HS-5 (cell line): ENCODE measurements around the gene UBB.
"Not testable (repeated sequence)": the region's sequence is repeated elsewhere in the genome, so short reads cannot be mapped to it uniquely, and the experiment has no call there.

Source experiments
- DNase-seq: peaks from one replicate; pipeline ENCODE4 v3.0.0-alpha.2; 2012; ENCODE audit warnings: low read depth

UBB gene

DNA sequence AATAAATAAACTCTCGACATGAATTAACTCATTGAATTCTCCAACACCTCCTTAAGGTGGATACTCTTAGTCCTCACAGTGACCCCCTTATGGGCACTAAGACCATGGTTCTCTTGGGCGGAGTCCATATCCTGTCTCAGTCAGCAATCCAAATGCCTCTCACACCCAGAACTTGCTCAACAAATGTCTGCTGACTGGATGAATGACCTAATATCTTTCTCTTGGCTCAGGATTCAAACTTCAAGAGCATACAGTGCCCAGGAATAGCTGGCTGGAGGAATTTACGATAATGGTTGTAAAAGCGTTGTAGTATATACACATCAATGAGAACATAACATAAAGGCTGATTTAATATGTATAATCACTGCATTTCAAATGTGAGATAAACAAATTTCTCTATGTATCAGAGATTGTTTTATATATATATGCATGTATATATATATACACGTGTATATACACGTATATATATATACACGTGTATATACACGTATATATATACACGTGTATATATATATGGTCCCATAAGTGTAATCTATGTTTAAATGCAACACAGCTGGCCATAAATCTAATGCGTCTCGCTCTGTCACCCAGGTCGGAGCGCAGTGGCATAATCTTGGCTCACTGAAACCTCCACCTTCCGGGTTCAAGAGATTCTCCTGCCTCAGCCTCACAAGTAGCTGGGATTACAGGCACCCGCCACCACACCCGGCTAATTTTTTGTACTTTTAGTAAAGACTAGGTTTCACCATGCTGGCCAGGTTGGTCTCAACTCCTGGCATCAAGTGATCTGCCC, 6.5 kb upstream of the UBB start:
- no peak for DNase-seq

DNA sequence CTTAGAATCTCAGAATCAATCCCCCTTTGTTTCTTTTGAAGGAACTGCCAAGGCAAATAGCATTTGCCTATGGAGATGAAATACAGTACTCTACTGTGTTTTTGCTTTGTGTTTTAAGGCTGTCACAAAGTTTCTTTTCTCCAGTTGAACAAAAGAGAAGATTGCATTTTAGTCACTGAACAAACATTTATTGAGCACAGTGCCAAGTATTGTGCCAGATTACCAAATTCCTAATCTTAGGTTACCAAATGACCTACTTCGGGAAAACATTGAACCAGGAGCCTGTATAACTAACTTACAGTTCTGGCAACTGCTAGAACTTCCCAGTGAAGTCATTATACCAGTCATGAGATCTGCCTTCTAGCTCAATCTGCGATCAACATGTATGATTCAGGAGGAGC, 3.0 kb upstream of the UBB start:
- no peak for DNase-seq

GRCh38 chr17:16378636-16379282, 2.1 kb upstream of the UBB start:
- DNase-seq: no peak

GRCh38 chr17:16379654-16380053, 1.2 kb upstream of the UBB start:
- no peak for DNase-seq

- DNase-seq: no peak
Observed at GRCh38 chr17:16381496-16381820, 567 bp downstream of the UBB start.

DNA sequence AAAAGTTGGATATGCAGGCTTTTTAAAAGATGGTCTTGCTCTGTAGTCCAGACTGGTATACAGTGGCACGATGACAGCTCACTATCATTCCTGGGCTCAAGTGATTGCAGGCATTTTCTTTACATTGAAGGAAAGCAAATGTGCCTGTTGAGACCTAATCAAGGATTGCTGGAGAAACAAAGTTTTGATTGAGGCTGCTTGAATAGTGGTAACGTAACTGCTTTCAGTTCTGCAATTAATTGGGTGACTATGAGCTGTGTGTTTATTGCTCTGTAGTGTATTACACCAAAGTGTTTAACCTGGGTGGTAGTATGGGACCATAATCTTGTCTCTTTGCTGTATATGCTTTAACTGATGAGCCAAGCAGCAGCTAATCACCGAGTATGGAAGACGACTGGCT, 2.3 kb downstream of the UBB start:
- no peak for DNase-seq

- no peak for DNase-seq
Observed at GRCh38 chr17:16383772-16384287, 2.9 kb downstream of the UBB start.

DNA sequence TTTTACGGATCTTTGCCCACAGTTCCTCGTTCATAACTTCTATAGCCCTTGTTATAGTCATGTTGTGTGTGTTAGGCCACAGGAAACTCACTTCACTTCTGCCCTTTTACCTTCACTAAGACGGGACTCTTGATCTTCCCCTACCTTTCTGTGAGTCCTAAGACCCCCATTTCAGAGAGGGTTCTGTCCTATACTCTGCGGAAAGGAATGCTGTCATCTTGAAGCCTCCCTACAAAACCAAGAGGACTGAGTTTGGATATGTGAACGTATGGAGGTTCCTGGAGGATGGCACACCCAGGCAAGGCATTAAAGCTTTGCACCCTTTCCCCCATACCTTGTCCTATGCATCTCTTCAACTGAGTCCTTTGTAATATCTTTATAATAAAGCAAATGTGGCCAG, 3.7 kb downstream of the UBB start:
- no peak for DNase-seq

- not testable (repeated sequence) for DNase-seq
Observed at GRCh38 chr17:16386126-16386507, 5.2 kb downstream of the UBB start.

DNA sequence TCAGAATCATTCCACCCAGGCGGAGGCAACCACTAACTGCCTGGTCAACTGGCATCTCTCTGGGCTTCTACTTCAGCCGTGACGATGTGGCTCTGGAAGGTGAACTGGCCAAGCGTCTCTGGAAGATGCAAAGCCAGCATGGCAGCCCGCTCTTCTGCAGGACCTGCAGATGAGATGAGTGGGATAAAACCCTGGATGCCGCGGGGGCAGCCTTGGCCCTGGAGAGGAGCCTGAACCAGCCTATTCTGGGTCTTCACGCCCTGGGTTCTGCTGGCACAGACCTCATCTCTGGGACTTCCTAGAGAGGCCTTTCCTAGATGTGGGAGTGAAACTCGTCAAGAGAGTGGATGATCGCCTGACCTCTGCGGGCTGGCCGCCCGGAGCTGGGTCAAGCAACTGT, 10.6 kb downstream of the UBB start:
- no peak for DNase-seq

GRCh38 chr17:16392491-16392890, 11.6 kb downstream of the UBB start:
- not testable (repeated sequence) for DNase-seq

GRCh38 chr17:16395887-16396286, 15.0 kb downstream of the UBB start:
- DNase-seq: not testable (repeated sequence)

DNA sequence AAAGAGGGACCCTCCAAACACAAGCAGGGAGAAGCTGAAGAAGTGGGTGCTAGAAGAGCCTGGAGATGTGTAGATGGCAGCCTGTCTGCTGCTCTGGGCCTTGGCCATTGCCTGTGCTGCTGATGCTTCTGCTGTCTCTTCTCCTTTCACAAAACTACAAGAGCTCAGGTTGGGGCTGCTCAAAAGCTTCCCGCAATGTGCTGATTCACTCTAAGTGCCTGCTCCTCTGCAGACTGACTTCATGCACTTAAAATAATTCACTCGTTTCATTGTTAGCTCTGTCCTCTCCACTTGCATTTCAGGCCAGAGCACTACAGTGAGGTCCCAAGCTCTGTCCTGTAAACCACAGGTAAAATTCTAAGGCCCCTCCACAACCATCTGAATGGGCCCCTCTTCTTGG, 15.8 kb downstream of the UBB start:
- not testable (repeated sequence) for DNase-seq

GRCh38 chr17:16398270-16399267, 17.7 kb downstream of the UBB start:
- no peak for DNase-seq

DNA sequence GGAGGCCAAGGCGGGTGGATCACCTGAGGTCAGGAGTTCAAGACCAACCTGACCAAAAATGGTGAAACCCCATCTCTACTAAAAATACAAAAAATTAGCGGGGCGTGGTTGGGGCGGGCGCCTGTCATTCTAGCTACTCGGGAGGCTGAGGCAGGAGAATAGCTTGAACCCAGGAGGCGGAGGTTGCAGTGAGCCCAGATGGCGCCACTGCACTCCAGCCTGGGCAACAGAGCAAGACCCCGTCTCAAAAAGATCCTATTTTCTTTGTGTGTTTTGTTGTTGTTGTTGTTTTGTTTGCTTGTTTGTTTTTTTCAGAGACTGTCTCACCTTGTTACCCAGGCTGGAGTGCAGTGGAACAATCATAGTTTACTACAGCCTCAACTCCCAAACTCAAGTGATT, 23.0 kb downstream of the UBB start:
- DNase-seq: not testable (repeated sequence)

DNA sequence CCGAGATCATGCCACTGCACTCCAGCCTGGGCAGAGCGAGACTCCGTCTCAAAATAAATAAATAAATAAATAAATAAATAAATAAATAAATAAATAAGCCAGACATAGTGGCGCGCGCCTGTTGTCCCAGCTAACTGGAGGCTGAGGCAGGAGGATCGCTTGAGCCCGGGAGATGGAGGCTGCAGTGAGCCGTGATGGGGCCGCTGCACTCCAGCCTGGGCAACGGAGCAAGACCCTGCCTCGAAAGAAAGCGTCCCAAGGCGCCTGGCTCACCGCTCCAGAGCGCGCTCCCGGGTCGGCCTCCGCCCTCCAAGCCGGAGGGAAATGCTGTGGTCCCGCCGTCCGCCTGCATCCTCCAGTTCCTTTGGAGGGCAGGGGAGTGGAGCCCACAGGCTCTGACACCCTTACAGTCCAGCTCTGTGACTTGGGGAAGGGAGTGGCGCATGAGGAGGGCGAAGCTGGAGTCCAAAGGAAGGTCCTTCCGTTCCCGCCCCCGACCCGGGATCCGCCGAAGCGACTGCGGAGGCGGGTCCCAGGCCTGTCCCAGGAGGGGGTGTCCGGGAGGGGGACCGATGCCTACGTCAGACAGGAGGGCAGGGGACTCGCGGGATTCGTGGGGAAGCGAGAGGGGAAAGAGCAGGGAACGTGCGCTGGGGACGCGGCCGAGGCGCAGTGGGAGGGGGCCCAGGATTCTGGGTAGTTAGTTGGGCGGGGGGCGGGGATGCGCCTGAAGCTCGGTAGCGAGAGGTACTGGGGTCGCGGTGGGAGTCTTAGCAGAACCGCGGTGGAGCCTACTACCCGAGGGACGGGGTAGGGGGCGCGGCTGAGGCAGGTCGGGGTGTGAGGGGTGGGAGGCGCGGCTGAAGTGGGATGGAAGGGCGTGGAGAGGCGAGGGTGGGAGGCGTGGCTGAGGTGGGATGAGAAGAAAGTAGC, 26.1 kb downstream of the UBB start:
- no peak for DNase-seq

DNA sequence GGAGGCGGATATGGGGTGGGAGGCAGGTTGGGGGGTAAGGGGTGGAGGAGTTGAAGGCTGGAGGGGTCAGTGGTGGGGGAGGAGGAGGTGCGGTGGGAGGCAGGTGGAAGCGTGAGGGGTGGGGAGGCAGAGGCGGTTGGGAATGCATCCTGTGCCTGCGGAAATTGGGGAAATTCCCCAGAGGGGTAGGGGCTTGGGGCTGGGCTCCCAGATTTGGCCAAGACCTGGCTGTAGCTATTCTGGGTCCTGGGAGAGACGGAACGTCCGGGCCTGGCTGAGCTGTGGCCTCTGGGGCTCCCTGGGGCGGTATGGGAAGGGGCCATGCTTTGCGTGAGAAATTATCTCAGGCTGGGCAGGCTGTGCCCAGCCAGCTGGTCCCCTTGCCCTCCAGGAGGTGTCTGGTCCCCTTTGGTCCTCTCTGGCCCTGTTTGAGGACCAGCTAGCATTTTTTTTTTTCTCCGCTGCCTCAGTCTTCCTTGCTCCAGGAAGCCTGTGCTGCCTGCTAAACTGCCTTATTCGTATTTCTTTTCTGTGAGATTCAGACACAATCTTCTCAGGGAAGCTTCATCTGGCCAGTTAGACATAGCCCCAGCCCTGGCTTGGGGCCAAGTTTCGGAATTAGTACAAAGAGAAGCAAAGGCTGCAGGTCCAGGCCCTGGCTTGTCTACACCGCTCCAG, 27.2 kb downstream of the UBB start:
- DNase-seq: no peak

- DNase-seq: no peak
Observed at GRCh38 chr17:16415031-16415924, 34.4 kb downstream of the UBB start, which contains the start of gene TRPV2. Gene TRPV2, plus strand, starts transcription at chr17:16415571. Its CDS starts 2,098 bp downstream, at chr17:16417669.

DNA sequence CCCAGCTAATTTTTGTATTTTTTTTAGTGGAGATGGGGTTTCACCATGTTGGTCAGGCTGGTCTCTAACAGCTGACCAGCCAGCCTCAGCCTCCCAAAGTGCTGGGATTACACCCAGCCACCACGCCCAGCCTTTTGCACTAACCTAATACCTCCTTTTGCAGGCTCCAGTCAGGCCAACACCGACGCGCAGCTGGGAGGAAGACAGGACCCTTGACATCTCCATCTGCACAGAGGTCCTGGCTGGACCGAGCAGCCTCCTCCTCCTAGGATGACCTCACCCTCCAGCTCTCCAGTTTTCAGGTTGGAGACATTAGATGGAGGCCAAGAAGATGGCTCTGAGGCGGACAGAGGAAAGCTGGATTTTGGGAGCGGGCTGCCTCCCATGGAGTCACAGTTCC, 36.5 kb downstream of the UBB start:
- DNase-seq: no peak
